Muscle layer of duodenum (tissue), 2 donors: ENCODE measurements around the gene AIFM1.
A peak's percentile ranks its signal among the peaks of the same experiment; 100 is the strongest.

Experiments used
- H3K27ac ChIP-seq: one replicate; pipeline ENCODE4 v1.7.0; 2013; ENCODE audit warnings: mild to moderate bottlenecking, low read length
- H3K27me3 ChIP-seq: one replicate; pipeline ENCODE4 v1.7.0; 2013; ENCODE audit warnings: low read depth, mild to moderate bottlenecking, control low read depth, low read length
- H3K36me3 ChIP-seq, 2 donors: one replicate each; pipeline ENCODE4 v1.7.0; 2013; ENCODE audit warnings: low read length in 2 of 2, control low read depth in 1 of 2, mild to moderate bottlenecking in 1 of 2; ENCODE audit not compliant: insufficient read depth in 2 of 2, control insufficient read depth in 1 of 2
- H3K4me1 ChIP-seq, 2 donors: one replicate each; pipeline ENCODE4 v1.7.0; 2013; ENCODE audit warnings: low read length in 2 of 2, mild to moderate bottlenecking in 2 of 2, control low read depth in 1 of 2, moderate library complexity in 1 of 2; ENCODE audit not compliant: insufficient read depth in 2 of 2, control insufficient read depth in 1 of 2
- H3K4me3 ChIP-seq, 2 donors: one replicate each; pipeline ENCODE4 v1.7.0; 2013; ENCODE audit warnings: low read length in 2 of 2, low read depth in 1 of 2, mild to moderate bottlenecking in 1 of 2
- H3K9me3 ChIP-seq, 2 donors: one replicate each; pipeline ENCODE4 v1.7.0; 2013; ENCODE audit warnings: low read length in 2 of 2, control low read depth in 1 of 2, mild to moderate bottlenecking in 1 of 2; ENCODE audit not compliant: control insufficient read depth in 1 of 2
- donor health status: healthy.

The AIFM1 gene

DNA sequence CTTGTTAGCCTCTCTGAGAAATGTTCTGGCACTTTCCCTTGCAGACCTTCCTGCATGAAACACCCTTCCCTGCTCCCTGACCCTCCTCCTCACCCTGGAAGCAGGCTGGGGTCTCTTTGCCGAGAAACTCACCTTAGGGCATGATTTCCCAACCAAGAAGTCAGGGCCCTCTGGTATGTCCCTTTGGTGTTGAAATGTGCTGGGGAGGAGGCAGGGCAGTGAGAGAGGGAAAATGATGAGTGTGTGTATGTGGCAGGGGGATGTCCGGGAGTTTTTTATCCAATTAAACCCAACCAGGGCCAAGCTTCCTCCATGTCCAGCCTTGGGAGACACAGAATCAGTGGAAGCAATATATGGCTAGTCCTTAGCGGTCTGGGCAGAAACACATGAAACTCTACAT lies 60.4 kb downstream of the AIFM1 start:
- H3K9me3 ChIP-seq, result no peaks in the 10 kb centered on the region
- no peak overlapping the region for H3K4me3 ChIP-seq
- no peak overlapping the region for H3K27ac ChIP-seq
- H3K36me3 ChIP-seq, result no peaks in the 10 kb centered on the region
- H3K4me1 ChIP-seq, result peaks cover 0 to 7% of the 10 kb centered on the region in 2 donors
- H3K27me3 ChIP-seq, result no peaks in the 10 kb centered on the region

GRCh38 chrX:130103605-130104004 lies 62.0 kb downstream of the AIFM1 start:
- Histone ChIP-seq H3K36me3 (no peaks in the 10 kb centered on the region), H3K27ac (no peak overlapping the region), H3K4me1 (peaks cover 0 to 3% of the 10 kb centered on the region in 2 donors), H3K4me3 (no peak overlapping the region), H3K9me3 (no peaks in the 10 kb centered on the region), H3K27me3 (no peaks in the 10 kb centered on the region)

DNA sequence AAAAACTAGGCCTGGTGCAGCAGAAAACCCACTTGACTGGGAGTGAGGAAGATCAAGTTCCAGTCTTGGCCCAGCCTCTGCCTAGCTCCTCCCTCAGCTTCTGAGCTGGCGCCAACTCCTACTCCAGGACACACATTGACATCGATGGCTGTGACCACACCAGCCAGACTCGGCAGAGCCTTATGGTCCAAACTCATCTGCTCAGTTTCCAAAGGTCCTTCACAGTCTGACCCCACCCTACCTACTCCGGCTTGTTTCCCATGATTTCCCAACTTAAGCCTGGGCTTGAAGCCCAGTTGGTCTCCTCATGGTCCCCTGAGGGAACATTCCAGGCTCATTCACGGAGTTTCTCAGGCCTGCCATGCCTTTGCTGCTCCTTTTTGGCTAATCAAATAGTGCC lies 65.5 kb downstream of the AIFM1 start:
- no peaks in the 10 kb centered on the region for H3K27me3 ChIP-seq
- no peaks in the 10 kb centered on the region for H3K36me3 ChIP-seq
- H3K4me3 ChIP-seq, result no peak overlapping the region
- H3K4me1 ChIP-seq, result no peaks in the 10 kb centered on the region
- H3K27ac ChIP-seq, result no peak overlapping the region
- no peaks in the 10 kb centered on the region for H3K9me3 ChIP-seq

- Histone ChIP-seq H3K4me3 (no peak overlapping the region), H3K4me1 (no peaks in the 10 kb centered on the region), H3K27ac (no peak overlapping the region), H3K36me3 (no peaks in the 10 kb centered on the region), H3K9me3 (no peaks in the 10 kb centered on the region), H3K27me3 (no peaks in the 10 kb centered on the region)
Measured at GRCh38 chrX:130098210-130098552, 67.5 kb downstream of the AIFM1 start.

- Histone ChIP-seq H3K36me3 (no peaks in the 10 kb centered on the region), H3K27ac (no peak overlapping the region), H3K9me3 (no peaks in the 10 kb centered on the region), H3K27me3 (no peaks in the 10 kb centered on the region), H3K4me1 (no peaks in the 10 kb centered on the region), H3K4me3 (no peak overlapping the region)
Measured at GRCh38 chrX:130097507-130098209, 68.0 kb downstream of the AIFM1 start.

DNA sequence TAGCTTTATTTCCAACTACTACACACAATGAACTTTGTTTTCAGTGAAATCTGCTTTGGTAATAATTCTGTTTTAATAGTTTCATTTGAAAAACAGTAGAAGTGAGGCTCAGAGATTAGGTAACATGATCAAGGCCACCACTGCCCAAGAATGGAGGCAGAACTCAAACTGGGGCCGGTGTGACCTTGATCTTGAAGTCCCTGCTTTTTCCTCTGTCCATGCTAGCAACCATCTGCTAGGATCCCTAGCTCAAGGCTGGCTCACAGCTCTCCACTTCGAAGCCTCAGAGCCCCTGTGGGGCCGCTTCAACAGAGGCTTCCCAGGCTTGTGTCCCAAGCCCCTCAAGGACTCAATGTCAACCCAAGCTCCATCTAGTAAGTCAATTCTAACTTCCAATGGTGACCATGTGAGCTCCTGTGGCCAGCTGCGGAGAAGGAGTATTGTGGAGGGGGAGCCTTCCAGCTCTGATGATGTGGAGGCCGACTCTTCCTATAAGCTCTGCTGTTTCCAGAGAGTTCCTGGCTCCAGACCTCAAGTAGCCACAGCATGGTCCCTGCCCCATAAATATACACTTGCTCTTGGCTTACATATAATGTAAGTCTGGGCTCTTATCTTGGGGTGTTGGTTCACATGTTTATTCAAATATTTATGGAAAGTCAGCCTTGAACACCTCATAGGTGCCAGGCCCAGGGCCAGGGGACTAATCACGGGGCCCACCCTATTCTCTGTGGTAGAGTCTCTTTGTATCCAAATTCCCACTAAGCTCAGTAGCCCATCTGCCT lies 70.2 kb downstream of the AIFM1 start:
- H3K4me1 ChIP-seq, result no peaks in the 10 kb centered on the region
- H3K27ac ChIP-seq, result no peak overlapping the region
- H3K36me3 ChIP-seq, result no peaks in the 10 kb centered on the region
- no peak overlapping the region for H3K4me3 ChIP-seq
- H3K9me3 ChIP-seq, result no peaks in the 10 kb centered on the region
- H3K27me3 ChIP-seq, result no peaks in the 10 kb centered on the region

GRCh38 chrX:130094696-130095095 lies 70.9 kb downstream of the AIFM1 start:
- Histone ChIP-seq H3K27ac (no peak overlapping the region), H3K4me3 (no peak overlapping the region), H3K27me3 (no peaks in the 10 kb centered on the region), H3K9me3 (no peaks in the 10 kb centered on the region), H3K4me1 (no peaks in the 10 kb centered on the region), H3K36me3 (no peaks in the 10 kb centered on the region)

GRCh38 chrX:130093271-130093670 lies 72.4 kb downstream of the AIFM1 start:
- H3K27ac ChIP-seq, result no peak overlapping the region
- no peaks in the 10 kb centered on the region for H3K36me3 ChIP-seq
- no peaks in the 10 kb centered on the region for H3K27me3 ChIP-seq
- H3K4me1 ChIP-seq, result no peaks in the 10 kb centered on the region
- H3K9me3 ChIP-seq, result no peaks in the 10 kb centered on the region
- no peak overlapping the region for H3K4me3 ChIP-seq

- H3K36me3 ChIP-seq, result no peaks in the 10 kb centered on the region
- peak overlapping the region; percentile 31 for H3K27ac ChIP-seq
- H3K4me3 ChIP-seq, result no peak overlapping the region
Measured at GRCh38 chrX:130091980-130092522, 73.6 kb downstream of the AIFM1 start.

GRCh38 chrX:130090364-130090763 lies 75.3 kb downstream of the AIFM1 start:
- Histone ChIP-seq H3K36me3 (no peaks in the 10 kb centered on the region), H3K4me3 (no peak overlapping the region), H3K9me3 (no peaks in the 10 kb centered on the region), H3K27ac (no peak overlapping the region), H3K4me1 (peaks cover 0 to 2% of the 10 kb centered on the region in 2 donors), H3K27me3 (no peaks in the 10 kb centered on the region)

More at GRCh38 chrX:130091980-130092522, 73.6 kb downstream of the AIFM1 start:
- H3K9me3 ChIP-seq, result no peaks in the 10 kb centered on the region
- no peaks in the 10 kb centered on the region for H3K27me3 ChIP-seq
- H3K4me1 ChIP-seq, result peaks cover 0 to 2% of the 10 kb centered on the region in 2 donors

DNA sequence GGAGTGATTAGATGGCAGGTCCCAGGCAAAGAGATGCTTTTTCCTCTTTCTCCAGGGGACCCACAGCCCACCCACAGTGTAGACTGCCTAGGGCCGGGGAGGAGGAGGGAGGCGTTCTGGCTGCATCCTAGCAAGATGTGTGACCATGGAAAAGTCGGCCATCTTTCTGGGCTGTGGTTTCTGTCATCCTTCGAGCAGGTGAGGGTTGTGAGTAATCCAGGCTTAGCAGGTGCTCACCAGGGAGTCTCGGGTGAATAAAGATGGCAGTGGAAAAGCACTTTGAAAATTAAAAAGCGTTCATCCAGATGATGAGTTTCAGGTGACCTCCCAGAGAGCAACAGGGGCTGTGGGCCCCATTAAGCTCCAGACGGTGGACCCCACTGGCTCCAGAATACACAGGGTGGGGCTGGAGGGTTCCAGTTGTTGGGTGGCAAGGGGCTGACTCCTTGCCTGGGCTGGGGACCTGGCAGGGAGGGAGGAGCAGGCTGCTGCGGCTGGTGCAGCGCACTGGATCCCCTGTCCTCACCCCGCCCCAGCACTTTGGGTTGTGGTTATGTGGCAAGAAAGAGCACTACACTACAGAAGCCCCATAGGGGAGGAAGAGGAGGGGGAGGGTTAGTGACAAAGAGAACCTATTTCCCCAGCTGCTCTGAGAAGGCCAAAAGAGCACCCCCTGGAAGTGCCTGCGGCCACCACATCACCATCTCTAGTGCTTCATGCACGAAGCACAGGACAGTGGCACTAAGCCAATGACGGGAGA lies 79.0 kb downstream of the AIFM1 start:
- Histone ChIP-seq H3K36me3 (no peaks in the 10 kb centered on the region), H3K27me3 (no peaks in the 10 kb centered on the region), H3K27ac (peak overlapping the region; percentile 21), H3K4me1 (peaks cover 0 to 9% of the 10 kb centered on the region in 2 donors), H3K4me3 (no peak overlapping the region), H3K9me3 (no peaks in the 10 kb centered on the region)
